Measurements from ENCODE around the gene WASF2.

GRCh38 chr1:27406362-27406680 is 83.6 kb downstream of the WASF2 start:
- no peak for TF ChIP-seq CTCF (IDR thresholded peaks at IDR 0.05)
- no peak for TF ChIP-seq POLR2A (IDR thresholded peaks at IDR 0.05)

All from vagina (tissue), 2 donors.